Ramos (cell line): ENCODE measurements around the gene MRPS23.

ENCODE experiments used
- in situ Hi-C: fragments of 300-500 bp; cut with MboI; formaldehyde crosslinking; loops from one replicate; pipeline ENCODE4 v1.14.3; 2022; ENCODE audit warnings: low sequenced_read_pairs; ENCODE audit not compliant: unreplicated experiment

MRPS23 gene

DNA sequence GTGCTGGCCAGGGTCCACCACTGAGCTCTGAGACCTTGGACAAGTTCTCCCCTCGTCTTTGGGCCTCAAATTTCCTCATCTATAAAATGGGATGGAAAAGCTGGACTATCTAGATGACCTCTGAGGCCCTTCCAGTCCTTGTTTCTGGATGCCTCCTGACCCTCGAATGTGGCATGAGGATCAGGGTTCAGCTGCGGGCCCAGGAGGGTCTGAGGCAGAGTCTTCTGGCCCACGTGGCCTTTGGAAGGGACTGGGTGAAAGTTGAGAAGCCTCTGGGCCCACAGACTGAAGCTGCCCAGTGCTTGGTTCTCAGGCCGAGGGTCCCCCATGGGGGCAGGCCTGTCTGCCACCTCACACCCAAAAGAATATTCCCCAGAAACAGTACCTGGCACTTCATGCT, 16.9 kb upstream of the MRPS23 start:
- in situ Hi-C loops = no loop called here

GRCh38 chr17:57866319-57866718, 16.5 kb upstream of the MRPS23 start:
- in situ Hi-C loops = no loop called here

GRCh38 chr17:57864273-57864672, 14.4 kb upstream of the MRPS23 start:
- in situ Hi-C loops = no loop called here

- in situ Hi-C loops = no loop called here
These were observed 13.1 kb upstream of the MRPS23 start for GRCh38 chr17:57862694-57863667.

DNA sequence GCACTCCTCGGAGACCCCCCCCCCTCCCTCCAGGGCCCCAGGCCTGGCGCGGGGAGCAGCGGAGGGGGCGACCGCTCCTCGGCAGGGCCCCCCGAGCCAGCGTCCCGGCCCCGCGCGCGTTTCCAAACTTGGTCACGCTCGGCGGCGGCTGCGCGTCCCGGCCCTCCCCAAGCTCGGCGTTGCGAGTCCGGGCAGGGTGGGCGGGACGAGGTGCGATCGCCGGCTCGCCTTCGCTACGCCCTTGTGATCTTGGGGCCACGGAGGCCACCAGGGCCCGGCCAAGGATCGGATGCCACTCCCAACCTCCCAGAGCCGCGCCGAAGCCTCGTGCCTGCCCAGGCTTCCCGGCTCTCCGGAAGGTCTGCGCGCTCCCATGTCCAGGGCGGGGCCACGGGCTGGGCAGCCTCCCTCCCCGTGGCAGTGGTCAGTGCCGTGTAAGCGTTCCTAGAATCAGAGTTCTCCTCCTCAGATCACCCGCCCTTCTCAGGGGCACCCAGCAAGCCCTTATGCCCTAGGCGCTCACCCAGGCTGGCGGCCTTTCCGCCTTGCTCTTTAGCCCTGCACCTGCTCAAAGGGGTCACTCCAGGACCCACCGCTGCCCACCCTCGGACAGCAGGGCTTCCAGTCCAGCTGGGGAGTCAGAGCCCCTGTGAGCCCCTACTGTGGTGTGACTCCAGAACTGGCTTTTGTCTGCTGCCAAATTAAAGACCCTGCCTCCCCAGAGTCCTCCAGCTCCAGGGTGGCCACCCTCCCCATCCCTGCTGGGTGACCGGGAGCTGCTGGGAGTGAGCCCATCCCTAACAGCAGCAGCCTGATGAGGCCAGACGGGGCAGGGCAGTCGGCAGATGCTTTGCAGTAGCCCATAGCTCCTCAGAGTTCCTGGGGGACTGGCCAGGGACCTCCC, 12.2 kb upstream of the MRPS23 start:
- in situ Hi-C loops = no loop called here

GRCh38 chr17:57861000-57861789, 11.4 kb upstream of the MRPS23 start:
- in situ Hi-C loops = no loop called here

DNA sequence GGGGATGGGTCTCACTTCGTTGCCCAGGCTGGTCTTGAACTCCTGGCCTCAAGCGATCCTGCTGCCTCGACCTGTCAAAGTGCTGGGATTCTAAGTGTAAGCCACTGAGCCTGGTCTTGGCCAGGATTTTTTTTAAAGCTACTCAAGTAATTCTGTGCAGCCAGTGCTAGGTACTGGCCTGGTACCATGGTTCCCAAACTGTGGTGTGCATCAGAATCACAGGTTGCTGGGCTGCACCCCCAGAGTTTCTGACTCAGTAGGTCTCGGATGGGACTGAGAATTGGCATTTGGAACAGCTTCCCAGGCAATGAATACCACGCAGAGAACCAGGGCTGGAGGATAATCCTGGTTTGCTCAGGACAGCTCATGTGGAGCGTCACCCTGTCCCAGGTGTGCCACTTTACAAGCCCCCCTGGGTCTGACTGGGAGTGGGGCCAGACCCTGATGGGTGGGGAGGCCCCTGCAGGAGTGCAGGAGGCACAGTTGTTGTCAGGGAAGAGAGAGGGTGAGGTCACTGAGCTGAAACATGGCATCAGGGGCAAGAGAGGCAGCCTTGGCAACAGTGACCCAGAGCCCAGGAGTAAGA, 10.7 kb upstream of the MRPS23 start:
- in situ Hi-C loops = no loop called here

DNA sequence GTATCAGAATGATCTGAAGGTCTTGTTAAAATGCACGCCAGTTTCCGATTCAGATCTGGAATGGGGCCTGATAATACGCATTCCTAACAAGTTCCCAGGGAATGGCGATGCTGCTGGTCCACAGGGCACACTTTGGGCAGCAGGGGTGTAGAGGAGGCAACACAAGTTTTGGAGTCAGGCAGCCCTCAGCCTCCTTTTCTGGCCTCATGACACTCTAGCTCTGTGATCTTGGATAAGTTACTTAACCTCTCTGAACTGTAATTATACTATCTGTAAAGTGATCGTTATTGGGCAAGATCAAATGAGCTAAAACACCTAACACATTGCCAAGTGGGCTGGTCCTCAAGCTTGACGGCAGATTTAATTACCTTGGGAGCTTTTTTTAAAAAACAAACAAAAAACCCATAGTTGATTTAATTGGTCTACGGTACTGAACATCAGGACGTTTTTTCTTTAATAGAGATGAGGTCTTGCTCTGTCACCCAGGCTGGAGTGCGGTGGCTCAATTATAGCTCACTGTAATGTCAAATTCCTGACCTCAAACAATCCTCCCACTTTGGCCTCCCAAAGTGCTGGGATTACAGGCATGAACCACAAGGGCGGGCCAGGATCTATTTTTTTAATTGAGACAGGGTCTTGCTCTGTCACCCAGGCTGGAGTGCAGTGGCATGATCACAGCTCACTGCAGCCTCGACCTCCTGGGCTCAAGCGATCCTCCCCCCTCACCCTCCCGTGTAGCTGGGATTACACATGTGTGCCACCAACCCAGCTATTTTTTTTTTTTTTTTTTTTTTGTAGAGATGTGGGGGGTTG, 10.0 kb upstream of the MRPS23 start:
- in situ Hi-C loops = loop anchor here (5.0 kb wide), 2 partner anchors 137 to 257 kb away; no protein-coding TSS in a partner anchor

DNA sequence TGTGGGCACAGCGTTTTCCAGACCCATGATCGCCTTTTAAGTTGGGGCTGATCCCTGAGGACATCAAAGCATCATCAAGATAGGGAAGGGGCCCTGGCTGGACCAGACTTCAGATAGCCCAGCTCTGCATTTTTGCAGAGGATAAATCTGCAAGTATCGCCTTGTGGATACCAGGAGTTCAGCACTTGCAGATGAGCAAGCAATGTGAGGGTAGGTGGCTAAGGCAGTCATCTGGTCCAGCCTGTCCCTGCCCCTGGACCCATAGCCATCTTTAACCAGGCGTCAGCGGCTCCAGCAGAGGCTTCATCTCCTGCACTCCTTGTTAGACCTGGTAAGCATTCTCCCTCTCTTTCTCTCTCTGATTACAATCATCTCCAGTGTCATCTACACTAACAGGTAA, 9.0 kb upstream of the MRPS23 start:
- in situ Hi-C loops = loop anchor here (5.0 kb wide), 2 partner anchors 138 to 258 kb away; no protein-coding TSS in a partner anchor

GRCh38 chr17:57856792-57857620, 7.2 kb upstream of the MRPS23 start:
- in situ Hi-C loops = loop anchor here (5.0 kb wide), 2 partner anchors 140 to 260 kb away; no protein-coding TSS in a partner anchor

DNA sequence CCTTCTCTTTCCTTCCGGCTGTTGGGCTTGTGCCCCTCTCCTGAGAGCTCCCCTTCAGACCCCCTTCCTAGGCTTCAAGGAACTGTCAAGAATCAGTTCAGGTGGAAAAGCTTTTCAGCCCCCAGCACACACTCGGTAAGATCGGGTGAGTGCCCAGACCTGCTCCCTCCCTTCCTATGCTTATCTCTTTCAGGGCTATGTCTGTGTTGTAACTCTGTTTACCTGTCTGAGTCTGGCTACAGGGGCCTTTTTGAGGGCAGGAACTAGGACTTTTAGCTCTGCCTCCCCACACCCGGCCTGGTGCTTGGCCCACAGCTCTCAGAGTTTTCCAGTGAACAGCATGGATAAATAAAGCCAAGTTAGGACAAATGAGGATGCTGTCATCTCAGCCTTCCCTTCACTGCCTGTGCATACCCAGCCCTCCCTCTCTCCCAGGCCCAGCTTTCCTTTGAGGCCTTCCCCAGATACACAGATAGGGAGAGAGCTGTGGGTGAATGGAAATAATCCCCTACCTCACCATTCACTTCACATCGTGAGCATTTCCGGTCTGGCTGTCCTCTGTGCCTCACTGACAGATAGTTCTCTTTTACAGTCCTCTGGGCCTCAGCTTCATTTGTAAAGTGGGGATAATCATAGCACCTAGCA, 5.7 kb upstream of the MRPS23 start:
- in situ Hi-C loops = loop anchor here (5.0 kb wide), 2 partner anchors 142 to 262 kb away; no protein-coding TSS in a partner anchor

- in situ Hi-C loops = no loop called here
These were observed 3.9 kb upstream of the MRPS23 start for GRCh38 chr17:57853695-57854094.

GRCh38 chr17:57852955-57853328, 3.1 kb upstream of the MRPS23 start:
- in situ Hi-C loops = no loop called here

GRCh38 chr17:57852092-57852954, 2.5 kb upstream of the MRPS23 start:
- in situ Hi-C loops = no loop called here

DNA sequence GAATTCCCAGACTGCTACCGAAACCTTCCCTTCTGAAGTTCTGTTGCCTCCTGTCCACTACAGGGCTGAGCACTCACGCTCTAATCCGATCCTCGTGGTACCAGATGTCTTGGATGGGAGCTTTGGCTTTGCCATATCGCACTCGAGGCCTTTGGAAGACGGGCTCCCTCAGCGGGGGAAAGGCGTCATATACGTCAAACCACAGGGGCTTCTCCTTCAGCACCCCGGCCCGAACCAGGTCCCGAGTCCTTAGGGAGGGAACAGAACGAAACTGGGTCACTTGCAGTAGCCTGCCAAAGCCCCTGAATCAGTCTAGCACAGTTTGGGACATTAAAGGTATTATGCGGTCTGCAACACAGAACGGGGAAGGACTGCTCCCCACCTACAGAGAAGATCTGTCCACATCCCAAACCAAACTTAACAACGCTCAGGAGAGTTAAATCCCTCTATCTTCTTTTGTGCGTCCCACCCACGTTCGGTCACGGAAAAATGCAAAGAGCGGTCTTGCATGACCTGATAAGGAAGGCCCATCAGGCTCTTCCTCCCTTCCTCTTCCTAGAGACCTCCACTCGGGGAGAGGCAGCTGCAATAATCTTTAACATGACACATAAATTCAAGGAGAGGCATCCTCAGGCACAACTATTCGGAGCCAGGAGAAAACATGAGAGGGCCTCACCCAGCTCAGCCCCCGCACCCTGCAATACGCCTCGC, 526 bp downstream of the MRPS23 start:
- in situ Hi-C loops = no loop called here
